ENCODE measurements around the gene PRM1. TPM values are rescaled to one million over a fixed set of nuclear protein-coding genes. Genes with fewer than 3 reads are reported as not detected.
"Not testable (repeated sequence)": the region's sequence is repeated elsewhere in the genome, so short reads cannot be mapped to it uniquely, and the experiment has no call there.

PRM1 gene
- total RNA-seq, 1 donor from 2014 or later = not detected

GRCh38 chr16:11300560-11300892, 19.4 kb upstream of the PRM1 start:
- TF ChIP-seq CTCF (IDR thresholded peaks at IDR 0.05; ENCODE audit: insufficient read depth, low read length, severe bottlenecking) = no peak
- no peak overlapping the region for H3K4me3 ChIP-seq (ENCODE audit: low read depth, low read length)
- DNase-seq (ENCODE audit: low read depth) (no peak), FAIRE-seq (no peak)
- H3K36me3 ChIP-seq (ENCODE audit: control insufficient read depth, insufficient read depth, low read length) = no peaks in the 10 kb centered on the region
- H3K27me3 ChIP-seq (ENCODE audit: control insufficient read depth, insufficient read depth, low read length) = no peaks in the 10 kb centered on the region

GRCh38 chr16:11299865-11300559, 18.9 kb upstream of the PRM1 start:
- no peak overlapping the region for H3K4me3 ChIP-seq (ENCODE audit: low read depth, low read length)
- FAIRE-seq = no peak

GRCh38 chr16:11298950-11299547, 17.9 kb upstream of the PRM1 start:
- not testable (repeated sequence) for H3K36me3 ChIP-seq (ENCODE audit: control insufficient read depth, insufficient read depth, low read length); H3K4me3 ChIP-seq (ENCODE audit: low read depth, low read length); FAIRE-seq; H3K27me3 ChIP-seq (ENCODE audit: control insufficient read depth, insufficient read depth, low read length); DNase-seq (ENCODE audit: low read depth)

More at GRCh38 chr16:11299865-11300559, 18.9 kb upstream of the PRM1 start:
- TF ChIP-seq CTCF (IDR thresholded peaks at IDR 0.05; ENCODE audit: insufficient read depth, low read length, severe bottlenecking) = no peak
- DNase-seq (ENCODE audit: low read depth) = no peak
- H3K36me3 ChIP-seq (ENCODE audit: control insufficient read depth, insufficient read depth, low read length) = no peaks in the 10 kb centered on the region
- H3K27me3 ChIP-seq (ENCODE audit: control insufficient read depth, insufficient read depth, low read length) = no peaks in the 10 kb centered on the region

- no peak for TF ChIP-seq CTCF (IDR thresholded peaks at IDR 0.05; ENCODE audit: insufficient read depth, low read length, severe bottlenecking)
These were observed 17.2 kb upstream of the PRM1 start for GRCh38 chr16:11298143-11298900.

GRCh38 chr16:11297492-11298142, 16.5 kb upstream of the PRM1 start:
- peak; percentile 21 for TF ChIP-seq CTCF (IDR thresholded peaks at IDR 0.05; ENCODE audit: insufficient read depth, low read length, severe bottlenecking)
- peak; percentile 9 for DNase-seq (ENCODE audit: low read depth)
- no peak for FAIRE-seq
- Histone ChIP-seq H3K36me3 (ENCODE audit: control insufficient read depth, insufficient read depth, low read length) (no peaks in the 10 kb centered on the region), H3K27me3 (ENCODE audit: control insufficient read depth, insufficient read depth, low read length) (no peaks in the 10 kb centered on the region), H3K4me3 (ENCODE audit: low read depth, low read length) (peak overlapping the region; percentile 4)

More at GRCh38 chr16:11298143-11298900, 17.2 kb upstream of the PRM1 start:
- no peak for FAIRE-seq
- Histone ChIP-seq H3K27me3 (ENCODE audit: control insufficient read depth, insufficient read depth, low read length) (no peaks in the 10 kb centered on the region), H3K36me3 (ENCODE audit: control insufficient read depth, insufficient read depth, low read length) (no peaks in the 10 kb centered on the region), H3K4me3 (ENCODE audit: low read depth, low read length) (no peak overlapping the region)
- DNase-seq (ENCODE audit: low read depth) = no peak

Measured in bronchial epithelial cell (primary cell).